HG03354 (cell line): Measurements from ENCODE around the gene ZPLD1.

Experiments used
- ATAC-seq: cut with Tn5 transposase; IDR thresholded peaks from one replicate; pipeline ENCODE4 v1.9.1; 2021; ENCODE audit warnings: mild to moderate bottlenecking; ENCODE audit not compliant: unreplicated experiment, poor library complexity, severe bottlenecking

ZPLD1 gene

DNA sequence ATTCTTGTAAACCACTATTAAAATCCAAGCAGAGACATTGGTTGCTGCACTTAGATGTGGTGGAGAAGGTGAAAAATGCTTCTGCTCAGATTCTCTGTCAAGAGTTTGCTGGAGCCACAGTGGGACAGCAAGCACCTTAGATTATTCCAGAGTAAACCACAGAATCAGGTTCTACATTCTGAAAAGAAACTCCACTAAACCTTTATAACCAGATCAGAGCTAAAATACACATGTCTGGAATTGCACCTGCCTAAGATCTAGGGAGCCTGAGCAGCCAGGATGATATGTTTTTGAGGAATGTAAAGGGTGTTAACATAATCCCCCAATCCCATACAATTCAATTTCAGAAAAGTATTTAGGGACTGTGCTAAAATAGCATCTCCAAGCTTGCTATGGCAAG lies at the start of gene ZPLD1:
Gene ZPLD1 (plus strand): TSS at position 301 of the 400 bp plus-strand sequence. CDS start 3,473 bp downstream, outside the sequence.
- ATAC-seq: no peak

DNA sequence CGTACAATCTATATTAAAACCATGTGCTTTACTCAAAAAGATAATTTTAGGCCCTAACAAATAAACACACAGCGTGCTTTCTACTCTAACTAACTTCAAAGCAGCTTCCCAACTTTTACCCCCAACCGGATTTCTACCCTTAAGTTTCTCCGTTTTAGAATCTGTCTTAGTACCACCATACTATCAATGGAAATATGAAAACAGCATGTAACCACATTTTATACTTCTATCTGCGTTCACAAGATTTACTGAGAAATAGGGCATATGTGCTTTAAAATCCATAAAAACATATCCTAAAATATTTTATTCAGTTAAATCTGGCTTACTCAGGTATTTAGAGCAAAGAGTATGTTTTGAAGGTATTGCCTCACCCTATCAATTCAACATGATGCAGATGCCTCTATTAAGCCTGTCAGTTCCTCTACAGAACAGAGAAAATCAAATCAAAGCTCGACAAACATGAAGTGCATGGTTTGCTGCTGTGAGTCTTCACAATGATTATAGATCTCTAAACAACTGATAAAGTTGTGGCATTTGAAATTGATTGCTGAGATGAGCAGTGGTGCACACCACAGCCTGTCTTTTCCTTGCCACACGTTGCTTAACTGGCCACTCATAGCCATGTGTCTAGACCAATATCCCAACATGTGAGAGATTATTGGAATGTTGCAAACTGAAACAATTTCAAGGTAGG lies 44.5 kb upstream of the ZPLD1 start:
- ATAC-seq: no peak

DNA sequence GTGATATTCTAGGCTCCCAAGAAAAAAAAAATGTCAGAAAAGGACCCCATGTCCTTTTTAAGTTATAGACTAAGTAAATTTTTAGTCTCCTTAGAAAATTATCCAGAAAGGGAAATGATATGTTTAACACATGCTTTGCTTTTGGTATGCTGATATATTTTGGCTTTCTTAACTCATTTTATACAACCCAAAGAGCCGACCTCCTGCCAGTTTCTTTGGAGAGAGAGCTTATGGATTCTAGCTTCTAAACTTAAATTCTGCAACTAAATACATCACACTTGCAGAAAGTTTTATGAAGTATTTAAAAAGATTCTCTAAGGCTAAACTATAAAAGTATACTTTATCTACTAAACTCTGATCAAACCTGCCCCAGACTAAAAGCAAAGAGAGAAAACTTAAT lies 43.9 kb upstream of the ZPLD1 start:
- no peak for ATAC-seq

DNA sequence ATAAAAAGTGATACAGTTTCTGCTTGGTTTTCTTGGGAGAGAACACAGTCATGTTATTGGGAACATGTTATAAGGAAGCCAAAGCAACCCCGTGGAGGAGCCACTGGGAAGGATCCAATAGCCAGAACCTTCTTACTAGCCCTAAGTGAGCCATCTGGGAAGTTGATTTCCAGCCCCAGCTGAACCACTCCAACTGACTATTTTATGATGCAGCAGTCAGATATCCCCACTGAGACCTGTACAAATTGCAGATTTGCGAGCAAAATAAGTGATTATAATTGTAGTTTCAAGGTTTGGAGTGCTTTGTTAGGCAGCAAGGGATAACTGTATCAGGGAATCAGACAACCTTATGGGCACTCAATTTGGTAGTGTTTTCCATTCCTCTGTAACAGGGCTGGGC lies 43.3 kb upstream of the ZPLD1 start:
- ATAC-seq: no peak

DNA sequence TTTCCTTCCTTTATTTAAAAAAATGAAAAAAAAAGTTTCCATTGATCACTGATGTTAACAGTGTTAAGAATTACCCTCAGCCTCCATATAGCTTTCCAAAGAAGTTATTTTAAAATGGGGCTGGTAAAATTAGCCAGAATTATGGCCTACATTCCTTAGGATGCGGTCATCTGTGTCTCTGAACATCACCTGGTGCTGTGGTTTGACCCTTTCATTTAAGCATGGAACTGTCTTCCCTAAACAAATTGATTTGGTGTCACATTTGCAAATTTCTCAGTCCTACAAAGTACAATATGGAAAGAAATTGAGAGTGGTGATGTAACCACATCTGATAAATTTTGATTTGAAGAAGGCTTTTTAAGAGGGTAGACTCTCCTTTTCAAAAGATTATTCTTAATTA lies 40.3 kb upstream of the ZPLD1 start:
- ATAC-seq: no peak

DNA sequence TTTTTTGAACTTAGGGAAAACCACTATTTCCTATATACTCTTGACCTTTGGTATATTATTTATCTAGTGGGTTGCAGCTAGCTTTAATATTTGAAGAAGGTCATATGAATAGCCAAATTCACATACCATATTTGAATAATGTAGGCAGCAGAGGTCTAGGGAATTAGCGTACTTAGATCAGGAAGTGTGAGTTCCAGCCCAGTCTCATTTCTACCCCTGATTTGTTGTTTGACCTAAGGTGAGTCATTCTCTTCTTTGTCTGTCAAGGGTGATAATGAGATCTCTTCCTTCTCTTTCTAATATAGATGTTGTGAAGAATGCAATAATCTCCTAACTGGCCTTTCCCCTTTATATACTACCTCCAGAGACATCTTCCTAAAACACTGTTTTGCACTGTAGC lies 36.6 kb upstream of the ZPLD1 start:
- no peak for ATAC-seq

DNA sequence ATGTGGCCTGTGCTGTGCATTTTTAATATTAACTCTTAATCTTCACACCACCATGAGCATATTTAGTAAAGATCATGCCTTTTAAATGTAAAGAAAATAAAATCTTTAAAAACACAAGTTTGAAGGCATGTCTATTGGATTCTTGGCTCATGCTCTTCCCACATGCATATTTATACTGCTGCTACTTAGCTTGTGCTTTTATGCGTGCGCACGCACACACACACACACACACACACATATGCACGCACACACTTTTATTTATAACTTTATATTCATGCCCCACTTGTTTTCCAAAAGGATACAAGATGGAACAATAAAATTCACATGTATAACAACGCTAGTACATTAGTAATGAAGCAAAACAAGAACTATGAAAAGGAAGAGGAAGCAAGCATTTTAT lies 36.1 kb upstream of the ZPLD1 start:
- ATAC-seq: no peak

DNA sequence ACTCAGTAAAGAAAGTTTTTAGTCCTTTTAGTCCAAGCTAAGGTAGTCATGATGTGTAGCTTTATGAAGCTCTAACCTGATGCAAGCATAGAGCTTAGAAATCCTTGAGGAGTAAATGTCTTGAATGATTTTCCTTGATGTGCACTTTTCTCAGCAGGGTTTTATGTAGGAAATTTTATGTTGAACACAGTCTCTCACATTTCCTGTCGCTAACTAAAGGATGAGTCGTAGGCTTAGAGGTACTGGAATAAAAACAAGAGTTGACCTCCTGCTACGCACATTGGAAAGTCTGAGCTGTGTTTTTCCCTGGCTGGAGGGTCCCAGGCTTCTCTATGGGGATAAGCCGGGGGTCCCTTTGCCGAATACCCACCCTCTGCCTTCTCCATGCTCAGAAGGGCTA lies 34.7 kb upstream of the ZPLD1 start:
- no peak for ATAC-seq

DNA sequence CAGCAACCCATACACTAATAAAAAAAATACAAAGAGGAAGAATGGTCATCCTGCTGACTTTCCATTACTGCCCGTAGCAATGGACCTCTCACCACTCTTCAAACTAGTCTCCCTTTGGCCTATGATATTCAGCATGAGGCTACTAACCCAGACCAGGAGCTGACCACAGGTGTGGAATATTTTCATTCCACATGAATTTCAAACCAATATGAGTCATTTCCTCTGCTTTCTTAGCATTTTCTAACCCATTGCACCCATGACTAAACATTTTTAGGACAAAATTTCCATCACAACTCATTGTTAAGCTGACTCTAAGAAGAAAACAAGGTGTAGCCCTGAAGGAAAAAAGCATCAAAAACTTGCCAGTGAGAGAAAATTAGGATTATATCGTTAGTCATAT lies 34.0 kb upstream of the ZPLD1 start:
- no peak for ATAC-seq

DNA sequence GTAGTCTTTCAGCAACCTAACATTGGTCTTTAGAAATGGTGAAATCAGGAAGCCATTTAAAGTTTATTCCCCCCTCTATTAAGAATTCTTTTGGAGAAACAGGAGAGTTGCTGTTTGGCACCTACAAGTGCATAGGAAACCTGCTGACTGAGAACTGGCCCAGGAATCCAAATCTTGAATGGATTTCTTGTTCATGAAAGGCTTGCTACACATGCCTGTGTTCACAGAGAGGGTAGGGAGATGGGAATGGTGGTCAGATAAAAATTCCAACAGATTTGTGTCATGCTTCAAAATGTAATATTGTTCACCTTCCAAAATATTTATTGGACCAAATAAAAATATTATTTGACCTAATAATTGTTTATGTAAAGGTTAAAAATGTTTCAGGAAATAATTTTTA lies 24.2 kb upstream of the ZPLD1 start:
- no peak for ATAC-seq

DNA sequence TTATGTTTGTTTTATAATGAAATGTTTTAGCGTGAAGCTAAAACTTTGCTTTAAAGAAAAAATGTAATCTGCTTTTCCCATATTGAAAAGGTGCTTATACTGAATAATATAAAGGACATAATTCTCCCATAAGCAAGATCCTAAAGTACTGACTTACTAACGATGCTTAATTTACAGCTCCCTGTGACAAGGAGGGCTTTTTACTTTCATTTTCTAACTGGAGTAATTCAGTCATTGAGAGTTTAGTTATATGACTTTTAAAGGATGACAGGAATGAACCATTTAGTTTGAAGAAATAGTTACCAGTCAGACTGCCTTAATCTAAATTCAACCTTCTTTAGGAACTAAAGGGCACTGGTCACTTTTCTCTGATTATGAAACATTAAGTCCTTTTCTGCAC lies 19.3 kb upstream of the ZPLD1 start:
- no peak for ATAC-seq

DNA sequence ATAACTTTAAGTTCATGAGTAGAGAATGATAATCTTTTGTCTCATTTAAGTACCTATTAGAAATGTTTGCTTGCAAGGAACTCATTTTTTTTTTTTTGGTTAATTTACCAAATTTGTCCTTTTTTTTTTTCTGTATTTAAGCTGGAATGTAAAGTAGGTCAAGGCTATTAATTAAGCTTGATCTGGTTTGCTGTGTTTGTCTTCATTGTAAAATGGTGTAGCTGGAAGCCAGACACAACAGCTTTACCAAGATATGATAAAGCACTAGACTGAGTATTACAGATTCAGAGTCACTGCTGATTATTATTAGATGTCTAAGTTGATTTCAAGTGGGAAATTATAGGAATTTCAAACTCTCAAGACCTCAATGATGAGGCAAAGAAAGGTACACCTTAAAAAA lies 15.0 kb upstream of the ZPLD1 start:
- no peak for ATAC-seq

DNA sequence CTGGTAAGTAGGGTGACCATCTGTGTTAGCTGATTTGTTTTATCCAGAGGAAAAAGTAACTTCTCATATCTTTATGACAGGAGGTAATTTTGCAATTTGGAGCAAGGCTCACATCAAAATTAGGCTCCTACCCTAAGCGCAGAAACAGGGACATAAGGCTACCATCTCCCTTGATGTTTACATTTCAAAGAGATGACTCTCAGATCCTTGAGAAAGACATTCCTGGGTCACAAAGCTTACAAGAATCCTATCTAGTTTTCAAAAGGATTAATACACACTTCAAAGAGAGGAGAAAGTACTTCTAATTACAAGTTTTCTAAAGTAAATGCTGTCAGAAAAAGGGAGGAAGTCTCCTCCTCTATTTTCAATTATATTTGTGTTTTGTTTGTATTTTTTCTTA lies 7.0 kb downstream of the ZPLD1 start:
- ATAC-seq: no peak

DNA sequence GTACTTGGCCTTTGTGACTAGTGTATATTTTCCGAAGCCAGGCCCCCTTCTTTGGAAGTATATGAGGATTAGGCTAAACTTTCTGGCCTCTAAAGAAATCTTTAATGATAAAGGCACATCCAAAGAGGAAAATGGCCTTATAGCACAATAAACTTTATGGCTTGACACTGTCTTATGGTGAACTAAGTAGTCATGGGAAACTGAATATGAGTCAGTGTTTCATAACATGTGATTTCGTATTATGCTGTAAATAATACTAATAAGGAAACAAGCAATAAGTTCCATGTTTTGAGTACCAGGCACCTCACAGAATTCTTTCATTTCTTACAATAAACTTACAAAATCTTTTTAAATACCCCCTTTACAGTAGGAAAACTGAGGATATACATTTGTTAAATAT lies 8.2 kb downstream of the ZPLD1 start:
- no peak for ATAC-seq

DNA sequence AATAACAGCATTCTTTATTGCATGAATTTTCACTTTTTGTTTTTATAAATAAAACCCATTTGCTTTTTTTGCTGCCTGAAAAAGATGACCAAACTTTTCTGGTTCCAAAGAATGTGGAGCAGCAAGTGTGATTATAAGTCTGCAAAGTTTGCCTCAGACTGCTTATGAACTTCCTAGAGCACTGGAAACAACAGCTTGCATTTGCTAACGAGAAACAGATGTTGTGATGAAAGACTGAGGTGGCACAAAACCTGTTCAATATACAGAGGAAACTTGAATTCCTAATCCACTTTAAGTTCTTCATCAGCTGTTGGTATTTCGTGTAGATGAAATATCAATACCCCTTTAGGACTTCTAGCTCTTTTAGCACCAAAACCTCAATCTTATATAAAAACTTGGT lies 9.3 kb downstream of the ZPLD1 start:
- no peak for ATAC-seq

DNA sequence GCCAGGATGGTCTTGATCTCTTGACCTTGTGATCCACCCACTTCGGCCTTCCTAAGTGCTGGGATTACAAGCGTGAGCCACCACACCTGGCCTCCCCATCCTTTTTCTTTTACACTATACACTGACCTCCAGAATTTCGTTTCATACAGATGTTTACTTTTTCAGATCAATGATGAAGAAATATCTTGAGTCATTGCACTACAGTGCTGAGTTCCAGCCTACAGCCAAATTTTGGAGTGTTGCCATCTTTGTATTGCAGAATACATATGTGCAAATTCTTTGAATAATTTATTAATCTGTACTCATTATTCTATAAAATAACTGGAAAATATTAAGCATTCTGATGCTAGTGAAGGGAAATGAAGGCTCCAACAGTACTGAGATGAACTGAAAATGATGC lies 12.5 kb downstream of the ZPLD1 start:
- no peak for ATAC-seq

DNA sequence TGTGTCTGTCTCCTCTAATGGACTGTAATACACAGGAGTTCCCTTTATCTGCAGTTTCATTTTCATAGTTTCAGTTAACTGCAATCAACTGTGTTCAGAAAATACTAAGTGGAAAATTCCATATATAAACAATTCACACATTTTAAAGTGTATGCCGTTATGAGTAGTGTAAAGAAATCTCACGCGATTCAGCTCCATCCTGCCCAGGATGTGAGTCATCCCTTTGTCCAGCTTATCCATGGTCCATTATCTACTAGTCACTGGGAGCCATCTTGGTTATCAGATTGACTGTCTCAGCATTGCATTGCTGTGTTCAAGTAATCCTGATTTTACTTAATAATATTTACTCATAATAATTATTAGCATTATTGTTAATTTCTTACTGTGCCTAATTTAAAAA lies 14.5 kb downstream of the ZPLD1 start:
- no peak for ATAC-seq

DNA sequence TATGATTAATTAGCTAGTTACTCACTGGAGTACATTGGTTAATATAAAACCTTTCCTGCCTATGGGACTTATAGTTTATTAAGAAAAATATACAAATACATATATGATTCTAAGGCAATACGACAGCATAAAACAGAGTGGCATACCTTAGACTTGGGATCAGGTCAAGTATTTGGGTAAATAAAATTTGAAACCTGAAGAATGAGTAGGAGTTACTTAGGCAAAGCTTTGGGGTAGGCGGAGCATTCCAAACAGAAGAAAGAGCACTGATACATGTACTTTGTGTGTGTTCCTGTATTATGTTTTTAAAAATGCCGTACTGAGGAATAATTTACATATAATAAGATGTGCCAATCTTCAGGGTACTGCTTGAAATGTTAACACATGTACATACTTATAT lies 15.1 kb downstream of the ZPLD1 start:
- no peak for ATAC-seq

DNA sequence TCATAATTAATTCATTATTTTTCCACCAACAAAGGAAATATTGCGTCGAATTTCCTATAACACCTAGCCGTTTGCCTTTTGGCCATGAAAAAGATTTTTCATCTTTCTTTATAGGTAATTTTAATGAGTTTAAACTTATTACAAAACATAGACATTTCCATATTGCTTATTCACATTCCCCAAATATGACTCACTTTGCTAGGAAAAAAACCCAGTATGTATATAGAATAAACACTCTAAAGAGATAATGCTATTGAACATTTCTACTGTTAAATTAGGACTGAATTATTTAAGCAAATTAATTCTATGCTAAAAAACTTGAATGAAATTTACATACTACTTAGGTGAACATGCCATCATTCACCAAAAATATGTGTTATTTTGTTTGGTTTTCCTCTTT lies 16.2 kb downstream of the ZPLD1 start:
- no peak for ATAC-seq

DNA sequence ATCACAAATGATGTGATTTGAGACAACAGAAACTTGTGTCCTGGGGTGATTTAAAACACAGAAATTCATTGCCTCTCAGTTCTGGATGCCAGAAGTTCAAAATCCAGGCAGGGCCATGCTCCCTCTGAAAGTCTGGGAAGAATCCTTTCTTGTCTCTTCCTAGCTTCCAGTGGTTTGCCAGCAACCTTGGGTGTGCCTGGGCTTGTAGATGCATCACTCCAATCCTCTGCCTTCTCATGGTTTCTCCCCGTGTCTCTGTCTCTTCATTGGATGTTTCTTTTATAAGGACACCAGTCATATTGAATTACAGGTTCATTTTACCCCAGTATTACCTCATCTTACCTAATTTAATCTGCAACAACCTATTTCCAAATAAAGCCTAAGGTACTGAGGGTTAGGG lies 16.7 kb downstream of the ZPLD1 start:
- ATAC-seq: no peak

DNA sequence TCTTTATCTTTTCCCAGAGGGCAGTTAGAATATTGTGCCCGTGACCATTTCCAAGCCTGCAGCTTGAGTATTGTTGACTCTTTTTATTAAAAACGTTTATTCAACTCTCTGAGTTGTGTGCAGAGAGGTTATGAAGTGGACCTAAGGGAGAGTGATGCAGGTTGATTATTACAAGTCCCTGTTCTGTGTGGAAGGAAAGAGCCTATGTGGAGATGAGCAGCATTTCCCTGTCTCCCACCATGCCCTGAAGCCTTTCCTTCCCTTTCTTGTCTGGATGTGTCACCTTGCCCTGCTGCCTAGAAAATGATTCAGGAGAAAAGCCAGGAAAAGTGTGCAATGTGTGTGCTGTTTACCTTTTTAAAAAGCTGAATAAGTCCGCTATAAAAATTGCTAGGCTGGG lies 19.4 kb downstream of the ZPLD1 start:
- ATAC-seq: no peak

DNA sequence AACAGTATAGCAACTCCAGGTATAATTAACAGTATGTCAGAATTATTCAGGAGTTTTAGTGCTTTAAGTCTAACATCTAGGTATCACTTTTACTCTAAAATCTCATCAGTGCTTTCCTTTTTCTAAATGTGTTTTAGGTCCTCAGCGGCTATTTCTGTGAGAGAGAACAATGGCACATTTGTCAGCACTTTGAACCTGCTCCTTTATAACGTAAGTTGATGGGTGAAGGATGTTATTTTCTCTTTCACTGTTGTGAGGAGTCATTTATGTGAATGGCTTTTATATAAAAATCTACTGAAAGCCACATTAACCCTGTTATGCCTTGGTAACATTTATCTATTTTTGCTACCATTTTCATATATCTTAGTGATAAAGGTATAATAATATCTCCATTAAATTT lies 22.8 kb downstream of the ZPLD1 start:
- ATAC-seq: no peak
